ENCODE results near the gene SPEN.
"Not testable (repeated sequence)": the region's sequence is repeated elsewhere in the genome, so short reads cannot be mapped to it uniquely, and the experiment has no call there.

Gene SPEN

GRCh38 chr1:15858672-15859372 lies 11.3 kb downstream of the SPEN start:
- no peak for DNase-seq

DNA sequence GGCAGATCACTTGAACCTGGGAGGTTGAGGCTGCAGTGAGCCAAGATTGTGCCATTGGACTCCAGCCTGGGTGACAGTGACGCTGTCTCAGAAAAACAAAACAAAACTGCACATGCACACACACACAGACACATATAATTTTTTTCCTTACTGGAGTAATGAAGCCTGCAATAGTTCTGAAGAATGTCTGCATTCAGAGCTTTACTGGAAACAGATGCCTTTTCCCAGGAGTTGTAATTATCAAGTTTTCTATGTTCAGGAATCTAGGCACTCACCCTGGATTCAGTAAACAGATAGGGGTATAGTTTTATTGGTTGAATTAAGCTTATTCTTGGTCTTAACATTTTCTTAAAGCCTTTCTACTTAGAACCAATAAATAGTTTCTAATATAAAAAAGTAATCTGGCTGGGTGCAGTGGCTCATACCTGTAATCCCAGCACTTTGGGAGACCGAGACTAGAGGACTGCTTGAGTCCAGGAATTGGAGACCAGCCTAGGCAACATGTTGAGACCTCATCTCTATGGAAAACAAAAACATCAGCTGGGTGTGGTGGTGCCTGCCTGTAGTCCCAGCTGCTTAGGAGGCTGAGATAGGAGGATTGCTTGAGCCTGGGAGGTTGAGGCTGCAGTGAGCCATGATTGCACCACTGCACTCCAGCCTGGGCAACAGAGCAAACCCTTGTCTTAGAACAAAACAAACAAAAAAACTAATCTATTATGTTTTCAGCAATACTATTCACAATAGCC lies 15.8 kb downstream of the SPEN start:
- no peak for DNase-seq

- no peak for DNase-seq
These were observed 19.3 kb downstream of the SPEN start for GRCh38 chr1:15866721-15867201.

- no peak for DNase-seq
These were observed 19.8 kb downstream of the SPEN start for GRCh38 chr1:15867288-15867687.

DNA sequence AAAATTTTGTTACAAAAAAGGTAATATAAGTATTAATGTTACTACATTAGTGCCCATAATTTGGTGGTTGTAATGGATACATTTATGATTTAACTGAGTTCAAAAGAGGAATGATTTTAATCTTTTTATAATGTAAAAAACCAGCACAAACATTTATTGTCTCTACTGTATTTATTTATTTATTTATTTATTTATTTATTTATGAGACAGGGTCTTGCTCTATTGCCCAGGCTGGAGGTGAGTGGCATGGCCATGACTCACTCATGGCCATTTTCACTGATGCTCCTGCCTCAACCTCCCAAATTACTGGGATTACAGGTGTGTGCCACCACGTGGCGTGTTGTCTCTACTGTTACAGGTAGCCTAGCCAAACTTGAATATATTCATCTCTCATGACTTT lies 21.9 kb downstream of the SPEN start:
- no peak for DNase-seq

- no peak for DNase-seq
These were observed 22.9 kb downstream of the SPEN start for GRCh38 chr1:15870421-15870820.

GRCh38 chr1:15874471-15874870 lies 27.0 kb downstream of the SPEN start:
- no peak for DNase-seq

GRCh38 chr1:15876357-15877055 lies 29.0 kb downstream of the SPEN start:
- DNase-seq, result peak; percentile 3

DNA sequence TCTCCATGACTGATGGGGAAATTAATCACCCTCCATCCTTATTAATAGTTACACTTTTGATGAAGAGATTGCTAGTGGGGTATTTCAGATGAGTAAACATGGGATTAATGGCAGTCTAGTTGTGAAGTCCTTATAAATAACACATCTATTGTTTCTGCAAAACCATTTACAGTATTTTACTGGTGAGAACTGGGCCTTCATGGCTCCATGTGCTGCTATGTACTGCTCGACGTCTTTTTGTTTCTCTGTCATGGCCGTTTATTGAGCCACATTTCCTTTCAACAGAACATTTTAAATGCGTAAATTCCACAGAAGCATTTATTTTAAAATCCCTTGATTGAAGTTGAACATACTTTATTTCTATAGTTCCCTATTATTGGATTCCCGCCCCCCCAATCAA lies 34.5 kb downstream of the SPEN start:
- DNase-seq, result no peak

DNA sequence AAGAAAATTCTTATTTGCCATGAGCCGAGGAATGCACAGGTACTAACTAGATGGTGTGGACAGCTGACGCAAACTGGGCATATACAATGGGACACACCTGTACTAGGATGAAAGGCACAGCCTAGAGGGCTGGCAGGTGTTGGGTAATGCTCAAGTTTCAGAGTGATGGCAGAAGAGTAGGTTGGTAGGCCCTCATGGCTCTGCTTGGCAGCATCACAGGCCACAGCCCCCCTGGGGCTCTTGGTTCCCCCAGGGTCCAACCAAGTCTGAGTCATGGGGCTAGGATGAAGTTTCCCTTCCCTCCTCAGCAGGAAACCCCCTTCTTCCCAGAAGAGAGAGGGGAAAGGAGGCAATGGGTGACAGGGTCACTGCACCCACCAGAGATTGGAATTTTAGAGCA lies 35.2 kb downstream of the SPEN start:
- DNase-seq, result no peak

DNA sequence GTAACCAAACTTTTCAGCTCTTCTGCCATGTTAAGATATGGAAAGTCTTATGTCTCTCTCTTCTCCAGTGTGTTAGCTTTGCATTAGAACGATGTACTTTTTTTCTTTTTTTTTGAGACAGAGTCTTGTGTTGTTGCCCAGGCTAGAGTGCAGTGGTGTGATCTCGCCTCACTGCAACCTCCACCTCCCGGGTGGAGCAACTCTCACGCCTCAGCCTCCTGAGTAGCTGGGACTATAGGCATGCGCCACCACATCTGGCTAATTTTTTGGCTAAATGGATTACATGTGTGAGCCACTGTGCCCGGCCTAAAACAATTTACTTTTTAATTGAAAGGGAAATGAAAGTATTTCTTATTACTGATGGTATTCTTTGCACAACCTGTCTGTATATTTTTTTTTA lies 35.8 kb downstream of the SPEN start:
- DNase-seq, result no peak

- no peak for DNase-seq
These were observed 37.0 kb downstream of the SPEN start for GRCh38 chr1:15884477-15884876.

GRCh38 chr1:15885269-15885668 lies 37.8 kb downstream of the SPEN start:
- no peak for DNase-seq

GRCh38 chr1:15885701-15886610 lies 38.4 kb downstream of the SPEN start:
- peak; percentile 39 for DNase-seq

DNA sequence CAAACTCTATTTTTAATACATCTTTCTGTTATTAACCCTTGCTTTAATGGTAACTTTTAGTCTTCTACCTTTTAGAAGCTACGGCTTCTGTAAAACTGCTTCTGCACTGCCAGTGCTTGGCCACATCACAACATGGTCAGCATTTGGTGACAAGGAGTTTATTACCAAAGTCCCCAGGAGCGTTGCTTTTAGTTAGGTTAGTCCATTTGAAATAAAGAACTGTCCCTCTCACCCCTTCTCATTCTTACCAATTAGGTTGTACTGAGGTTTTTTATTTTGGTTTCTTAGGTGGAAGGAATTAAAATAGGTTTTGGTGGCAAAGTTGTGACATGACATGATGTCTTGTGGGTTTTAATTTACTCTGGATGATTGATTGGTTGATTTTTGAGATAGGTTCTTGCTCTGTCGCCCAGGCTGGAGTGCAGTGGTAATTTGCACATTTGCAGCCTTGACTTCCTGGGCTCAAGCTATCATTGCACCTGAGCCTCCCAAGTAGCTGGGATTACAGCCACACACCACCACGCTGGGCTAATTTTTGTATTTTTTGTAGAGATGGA lies 39.2 kb downstream of the SPEN start:
- DNase-seq, result no peak

- DNase-seq, result not testable (repeated sequence)
These were observed 45.5 kb downstream of the SPEN start for GRCh38 chr1:15892857-15893599.

GRCh38 chr1:15895233-15895632 lies 47.7 kb downstream of the SPEN start:
- no peak for DNase-seq

GRCh38 chr1:15896841-15897610 lies 49.5 kb downstream of the SPEN start:
- not testable (repeated sequence) for DNase-seq

DNA sequence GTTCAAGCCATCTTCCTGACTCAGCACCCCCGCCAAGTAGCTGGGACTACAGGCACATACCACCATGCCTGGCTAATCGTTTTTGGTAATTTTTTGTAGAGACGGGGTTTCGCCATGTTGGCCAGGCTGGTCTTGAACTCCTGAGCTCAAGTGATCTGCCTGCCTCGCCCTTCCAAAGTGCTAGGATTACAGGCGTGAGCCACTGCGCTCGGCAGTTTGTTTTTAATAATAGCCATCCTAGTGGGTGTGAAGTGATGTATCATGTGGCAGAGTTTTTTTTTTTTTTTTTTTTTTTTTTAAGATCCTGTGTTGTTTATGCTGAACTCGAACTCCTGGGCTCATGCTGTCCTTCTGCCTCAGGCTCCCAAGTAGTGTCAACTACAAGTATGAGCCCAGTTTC lies 51.8 kb downstream of the SPEN start:
- no peak for DNase-seq

DNA sequence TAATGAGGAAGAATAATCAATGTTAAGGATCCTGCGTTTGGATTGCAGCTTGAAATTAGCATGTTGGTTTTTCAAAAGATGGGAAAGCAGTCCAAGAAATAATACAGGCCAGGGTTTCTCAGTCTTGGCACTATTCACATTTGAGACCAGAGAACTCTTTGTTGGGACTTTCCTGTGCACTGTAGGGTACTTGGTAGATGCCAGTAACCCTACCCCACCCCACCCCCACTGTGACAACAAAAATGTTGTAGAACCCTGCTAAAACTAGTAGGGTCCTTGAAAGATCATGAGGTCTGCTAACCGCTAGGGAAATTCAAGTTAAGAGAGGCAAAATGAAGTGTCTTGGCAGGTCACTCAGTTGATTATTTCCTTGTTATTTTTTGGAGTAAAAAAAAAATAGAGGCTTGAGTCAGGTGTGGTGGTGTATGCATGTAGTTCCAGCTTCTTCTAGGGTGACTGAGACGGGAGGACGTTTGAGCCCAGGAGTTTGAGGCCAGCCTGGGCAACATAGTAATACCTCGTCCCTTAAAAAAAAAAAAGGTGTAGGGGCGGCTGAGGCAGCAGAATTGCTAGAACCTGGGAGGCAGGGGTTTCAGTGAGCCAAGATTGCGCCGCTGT lies 53.3 kb downstream of the SPEN start:
- DNase-seq, result no peak

Measured in CD4-positive, alpha-beta T cell treated with Interleukin-6 for 4 hours (primary cell).